Activated T-cell treated with anti-CD3 and anti-CD28 coated beads, Interleukin-2, amount 50 U/mL, for 72 hours (primary cell): Measurements from ENCODE around the gene LARGE1. TPM values are rescaled to one million over a fixed set of nuclear protein-coding genes. Genes with fewer than 3 reads are reported as not detected.

Experiments
- ATAC-seq, 2 donors: fragments of 150-1000 bp; cut with Tn5 transposase; replicated peaks in 1 of 2; 2 replicates each; pipeline ENCODE4 v1.10.0; 2021; ENCODE audit warnings: moderate library complexity in 2 of 2, mild to moderate bottlenecking in 1 of 2
- DNase-seq, 2 donors: peaks; one replicate each; pipeline ENCODE4 v3.0.0; 2021 to 2022; ENCODE audit warnings: mixed read lengths in 1 of 2
- H3K27ac Mint-ChIP-seq: one replicate; pipeline ENCODE4 v1.8.0; 2022; ENCODE audit warnings: mild to moderate bottlenecking, moderate library complexity, mixed read lengths
- H3K27me3 Mint-ChIP-seq: one replicate; pipeline ENCODE4 v1.8.0; 2022; ENCODE audit warnings: low read depth, mixed read lengths
- H3K36me3 Mint-ChIP-seq, 2 donors: one replicate each; pipeline ENCODE4 v1.8.0; 2022; ENCODE audit warnings: mixed read lengths in 2 of 2, mild to moderate bottlenecking in 1 of 2; ENCODE audit not compliant: insufficient read depth in 2 of 2
- H3K4me1 Mint-ChIP-seq: one replicate; pipeline ENCODE4 v1.8.0; 2022; ENCODE audit warnings: low read depth, mixed read lengths
- H3K4me3 Mint-ChIP-seq, 2 donors: one replicate each; pipeline ENCODE4 v1.8.0; 2022; ENCODE audit warnings: mild to moderate bottlenecking in 2 of 2, mixed read lengths in 2 of 2, moderate library complexity in 2 of 2
- H3K9me3 Mint-ChIP-seq, 2 donors: one replicate each; pipeline ENCODE4 v1.8.0; 2022; ENCODE audit warnings: mixed read lengths in 2 of 2
- total RNA-seq, 2 donors: library from RNA; stranded (reverse); gene quantifications; one replicate each; pipeline ENCODE4 v1.2.3, GENCODE V29; 2022

Gene LARGE1
- total RNA-seq, 2 donors from 2014 or later = 0.82 to 3.6 TPM

DNA sequence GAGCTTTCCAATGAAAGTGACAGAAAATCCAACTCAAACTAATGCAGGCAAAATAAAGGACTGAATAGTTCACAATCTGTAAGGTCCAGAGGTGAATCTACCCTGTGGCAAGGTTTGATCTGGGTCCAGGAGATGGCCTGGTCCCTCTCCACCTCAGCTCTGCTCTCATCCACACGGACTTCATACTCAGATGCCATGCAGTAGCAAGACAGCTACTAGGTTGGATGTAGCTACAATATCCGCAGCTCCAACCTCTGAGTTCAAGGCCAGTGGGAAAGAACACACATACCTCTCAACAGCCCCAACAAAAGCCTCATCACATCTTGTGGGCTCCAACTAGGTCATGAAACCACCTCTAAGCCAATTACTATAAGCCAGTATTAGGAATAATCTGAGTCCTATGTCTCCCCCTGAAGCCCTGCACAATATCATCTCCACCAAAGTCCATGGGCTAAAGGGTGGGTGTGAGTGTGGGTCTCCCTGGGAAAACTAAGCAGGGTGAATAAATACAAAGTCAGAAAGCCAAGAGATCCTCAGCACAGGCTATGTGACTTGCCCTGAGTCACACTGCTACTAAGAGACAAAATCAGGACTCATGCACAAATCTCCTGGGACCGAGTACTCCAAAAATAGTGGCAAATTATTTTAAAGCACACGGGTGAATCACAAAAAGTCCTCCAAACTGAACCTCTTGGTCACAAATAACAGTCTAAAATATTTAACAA is 78.8 kb downstream of the LARGE1 start:
- H3K9me3 Mint-ChIP-seq = peaks cover 2 to 3% of the 10 kb centered on the region in 2 donors
- no peaks in the 10 kb centered on the region for H3K4me1 Mint-ChIP-seq

GRCh38 chr22:33838644-33839043 is 81.6 kb downstream of the LARGE1 start:
- ATAC-seq = no peak
- Mint-ChIP-seq H3K9me3 (peaks cover 0 to 2% of the 10 kb centered on the region in 2 donors), H3K27me3 (no peaks in the 10 kb centered on the region), H3K4me3 (no peak overlapping the region), H3K27ac (no peak overlapping the region), H3K4me1 (no peaks in the 10 kb centered on the region), H3K36me3 (no peaks in the 10 kb centered on the region)
- no peak for DNase-seq

More for the DNA sequence above, 78.8 kb downstream of the LARGE1 start:
- ATAC-seq = no peak
- no peaks in the 10 kb centered on the region for H3K36me3 Mint-ChIP-seq
- H3K4me3 Mint-ChIP-seq = no peak overlapping the region
- no peaks in the 10 kb centered on the region for H3K27me3 Mint-ChIP-seq
- no peak overlapping the region for H3K27ac Mint-ChIP-seq
- DNase-seq = no peak

- ATAC-seq = no peak
- no peaks in the 10 kb centered on the region for H3K4me1 Mint-ChIP-seq
These were observed 82.5 kb downstream of the LARGE1 start for GRCh38 chr22:33837826-33838225.

DNA sequence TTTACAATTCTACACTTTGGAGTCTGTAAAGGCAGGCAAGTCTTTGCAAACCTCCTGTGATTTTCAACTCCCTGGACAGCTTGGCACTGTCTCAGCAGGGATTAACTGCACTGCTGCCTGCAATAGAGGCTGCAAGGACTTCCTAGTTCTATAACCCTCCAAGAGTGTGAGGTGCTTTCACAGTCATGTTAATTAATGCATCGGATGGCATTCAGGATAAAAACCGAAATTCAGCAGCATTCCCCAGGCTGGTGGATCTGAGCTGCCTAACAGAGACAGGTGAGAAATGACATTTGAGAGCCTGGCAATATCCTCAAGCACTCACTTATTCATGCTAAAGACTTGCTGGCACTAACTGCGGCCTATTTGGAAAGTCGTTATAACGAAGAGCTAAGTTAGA is 85.0 kb downstream of the LARGE1 start:
- DNase-seq (no peak), ATAC-seq (no peak)
- H3K4me1 Mint-ChIP-seq = no peaks in the 10 kb centered on the region
- no peak overlapping the region for H3K4me3 Mint-ChIP-seq
- H3K36me3 Mint-ChIP-seq = no peaks in the 10 kb centered on the region
- H3K27ac Mint-ChIP-seq = no peak overlapping the region
- H3K27me3 Mint-ChIP-seq = no peaks in the 10 kb centered on the region
- no peaks in the 10 kb centered on the region for H3K9me3 Mint-ChIP-seq

More at GRCh38 chr22:33837826-33838225, 82.5 kb downstream of the LARGE1 start:
- Mint-ChIP-seq H3K36me3 (no peaks in the 10 kb centered on the region), H3K9me3 (peaks cover 0 to 2% of the 10 kb centered on the region in 2 donors), H3K27ac (no peak overlapping the region), H3K4me3 (no peak overlapping the region), H3K27me3 (no peaks in the 10 kb centered on the region)
- DNase-seq = no peak

DNA sequence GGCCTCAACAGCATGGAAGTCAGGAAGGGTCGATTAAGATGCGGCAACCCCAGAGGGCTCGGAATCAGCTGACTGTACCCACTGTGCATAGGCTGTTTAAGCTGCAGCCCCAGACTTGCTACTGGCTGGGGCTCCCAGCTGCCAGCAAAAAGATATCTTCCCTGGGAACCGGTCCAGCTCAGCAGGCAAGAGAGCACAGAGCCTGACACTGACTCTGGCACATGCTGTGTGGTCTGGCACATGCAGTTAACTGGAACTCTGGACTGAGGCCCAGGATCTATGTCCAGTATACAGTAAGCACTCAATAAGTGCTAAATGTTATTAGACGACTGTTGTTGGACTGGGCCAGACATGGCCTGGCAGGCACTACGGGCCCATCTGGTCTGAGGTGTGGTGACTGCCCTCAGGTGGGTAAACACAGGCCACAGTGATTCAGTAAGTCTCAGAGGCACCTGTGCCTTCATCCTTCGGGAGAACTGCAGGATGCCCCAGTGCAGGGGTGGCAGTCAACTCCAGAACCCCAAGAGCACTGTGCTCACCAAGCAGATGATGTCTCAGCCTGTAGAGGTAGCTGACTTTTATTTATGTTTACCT is 87.6 kb downstream of the LARGE1 start:
- H3K27me3 Mint-ChIP-seq = no peaks in the 10 kb centered on the region
- no peak for ATAC-seq
- no peaks in the 10 kb centered on the region for H3K36me3 Mint-ChIP-seq
- H3K4me1 Mint-ChIP-seq = no peaks in the 10 kb centered on the region
- H3K4me3 Mint-ChIP-seq = no peak overlapping the region
- no peak for DNase-seq
- H3K27ac Mint-ChIP-seq = no peak overlapping the region
- H3K9me3 Mint-ChIP-seq = peaks cover 0 to 5% of the 10 kb centered on the region in 2 donors

DNA sequence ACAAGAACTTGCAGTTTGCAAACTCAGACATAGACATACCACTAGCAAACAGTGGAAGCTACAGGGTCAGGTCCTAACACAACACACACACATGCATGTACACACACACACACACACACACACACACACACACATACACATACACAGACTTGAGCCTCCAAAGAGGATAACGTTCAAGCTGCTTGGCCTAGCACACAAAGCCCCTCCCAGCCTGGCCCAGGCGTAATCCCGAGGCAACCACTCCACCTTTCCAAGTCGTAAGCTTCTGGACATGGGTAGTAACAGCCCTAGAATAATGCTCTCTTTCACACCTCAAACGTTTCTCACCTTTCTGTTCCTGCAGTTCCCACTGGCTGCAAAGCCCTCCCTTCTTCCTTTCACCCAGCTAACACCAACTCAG is 88.6 kb downstream of the LARGE1 start:
- Mint-ChIP-seq H3K9me3 (peaks cover 0 to 5% of the 10 kb centered on the region in 2 donors), H3K36me3 (no peaks in the 10 kb centered on the region), H3K4me1 (no peaks in the 10 kb centered on the region), H3K4me3 (no peak overlapping the region), H3K27me3 (no peaks in the 10 kb centered on the region), H3K27ac (no peak overlapping the region)
- no peak for ATAC-seq
- no peak for DNase-seq

GRCh38 chr22:33831207-33831606 is 89.1 kb downstream of the LARGE1 start:
- Mint-ChIP-seq H3K27ac (no peak overlapping the region), H3K27me3 (no peaks in the 10 kb centered on the region), H3K4me1 (no peaks in the 10 kb centered on the region), H3K4me3 (no peak overlapping the region), H3K36me3 (no peaks in the 10 kb centered on the region), H3K9me3 (peaks cover 0 to 5% of the 10 kb centered on the region in 2 donors)
- ATAC-seq (no peak), DNase-seq (no peak)

- H3K27ac Mint-ChIP-seq = no peak overlapping the region
- no peak overlapping the region for H3K4me3 Mint-ChIP-seq
- peaks cover under 1 to 5% of the 10 kb centered on the region in 2 donors for H3K9me3 Mint-ChIP-seq
- no peaks in the 10 kb centered on the region for H3K27me3 Mint-ChIP-seq
- no peaks in the 10 kb centered on the region for H3K4me1 Mint-ChIP-seq
- DNase-seq (no peak), ATAC-seq (no peak)
- no peaks in the 10 kb centered on the region for H3K36me3 Mint-ChIP-seq
These were observed 90.6 kb downstream of the LARGE1 start for GRCh38 chr22:33829546-33830280.

GRCh38 chr22:33828302-33828701 is 92.0 kb downstream of the LARGE1 start:
- Mint-ChIP-seq H3K9me3 (peaks cover 4 to 5% of the 10 kb centered on the region in 2 donors), H3K27ac (no peak overlapping the region), H3K27me3 (no peaks in the 10 kb centered on the region), H3K4me1 (no peaks in the 10 kb centered on the region), H3K4me3 (no peak overlapping the region), H3K36me3 (no peaks in the 10 kb centered on the region)
- DNase-seq (no peak), ATAC-seq (no peak)

DNA sequence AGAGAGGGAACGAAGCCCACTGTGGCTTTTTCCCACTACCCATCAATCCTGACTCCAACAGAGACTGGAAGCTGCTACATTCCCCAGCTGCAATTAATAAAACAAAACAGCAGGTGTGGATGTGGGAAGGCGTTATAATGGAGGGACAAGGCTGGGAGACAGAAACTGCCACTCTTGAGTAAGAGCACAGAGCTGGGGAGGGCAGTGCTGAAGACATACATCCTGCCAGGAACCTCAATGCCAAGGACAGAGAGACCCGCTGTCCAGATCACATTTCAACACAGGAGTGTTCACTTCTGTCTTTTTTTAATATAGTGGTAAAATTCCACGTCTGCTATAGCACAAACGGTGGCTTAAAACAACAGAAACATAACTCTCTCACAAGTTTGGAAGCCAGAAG is 94.5 kb downstream of the LARGE1 start:
- Mint-ChIP-seq H3K4me3 (no peak overlapping the region), H3K36me3 (no peaks in the 10 kb centered on the region), H3K27ac (no peak overlapping the region), H3K9me3 (peaks cover 4 to 5% of the 10 kb centered on the region in 2 donors), H3K27me3 (peaks cover 3% of the 10 kb centered on the region), H3K4me1 (no peaks in the 10 kb centered on the region)
- no peak for DNase-seq
- no peak for ATAC-seq

DNA sequence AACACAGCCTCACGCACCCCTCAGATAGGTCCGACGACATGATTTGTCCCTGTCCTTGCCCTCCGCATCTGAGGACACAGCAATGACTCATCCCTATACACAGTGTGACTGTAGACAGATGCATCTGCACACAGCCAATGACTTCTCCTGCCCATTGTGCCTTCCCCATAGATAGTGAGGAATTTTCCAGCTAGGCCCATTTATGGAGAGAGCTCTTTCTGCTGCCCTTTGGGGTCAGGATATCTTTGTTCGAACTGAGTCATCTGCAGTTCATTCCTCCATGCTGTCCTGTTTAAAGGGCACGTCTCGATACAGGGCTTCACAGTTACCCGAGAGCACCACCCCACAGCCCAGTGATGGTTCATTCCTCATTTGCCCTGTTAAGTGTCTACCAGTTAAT is 96.7 kb downstream of the LARGE1 start:
- H3K36me3 Mint-ChIP-seq = no peaks in the 10 kb centered on the region
- no peak overlapping the region for H3K4me3 Mint-ChIP-seq
- H3K9me3 Mint-ChIP-seq = peaks cover 5 to 7% of the 10 kb centered on the region in 2 donors
- ATAC-seq (no peak), DNase-seq (no peak)
- peaks cover 5% of the 10 kb centered on the region for H3K27me3 Mint-ChIP-seq
- H3K4me1 Mint-ChIP-seq = no peaks in the 10 kb centered on the region
- no peak overlapping the region for H3K27ac Mint-ChIP-seq

- ATAC-seq = no peak
- H3K9me3 Mint-ChIP-seq = peaks cover 3 to 8% of the 10 kb centered on the region in 2 donors
- H3K27ac Mint-ChIP-seq = no peak overlapping the region
- no peaks in the 10 kb centered on the region for H3K4me1 Mint-ChIP-seq
- peaks cover 5% of the 10 kb centered on the region for H3K27me3 Mint-ChIP-seq
- no peaks in the 10 kb centered on the region for H3K36me3 Mint-ChIP-seq
- DNase-seq = no peak
- no peak overlapping the region for H3K4me3 Mint-ChIP-seq
These were observed 99.0 kb downstream of the LARGE1 start for GRCh38 chr22:33821290-33821689.

DNA sequence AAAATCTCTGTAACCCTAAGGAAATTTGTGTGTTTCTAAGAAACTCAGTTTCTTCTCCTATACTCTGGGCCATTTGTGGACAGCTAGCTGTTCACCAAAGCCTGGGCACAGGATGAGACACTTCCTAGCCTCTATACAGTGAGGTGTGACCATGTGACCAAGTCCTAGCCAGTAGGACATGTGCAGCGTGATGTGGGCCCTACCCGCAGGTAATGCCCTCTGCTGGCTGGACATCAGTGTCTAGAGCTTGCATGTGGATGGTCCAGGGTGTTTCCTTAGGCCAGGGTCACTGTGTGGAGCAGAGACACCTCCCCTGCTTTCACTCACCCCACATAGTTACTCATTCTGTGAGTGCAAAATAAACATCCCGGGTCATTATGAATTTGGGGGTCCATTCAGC is 100.5 kb downstream of the LARGE1 start:
- no peak for ATAC-seq
- Mint-ChIP-seq H3K27me3 (peaks cover 5% of the 10 kb centered on the region), H3K36me3 (no peaks in the 10 kb centered on the region), H3K4me1 (no peaks in the 10 kb centered on the region), H3K4me3 (no peak overlapping the region), H3K9me3 (peaks cover 3 to 8% of the 10 kb centered on the region in 2 donors), H3K27ac (no peak overlapping the region)
- DNase-seq = no peak
